NCI-H2029 treated with DMSO at 0.1 percent for 48 hours (cell line): ENCODE measurements around the gene CCDC66.
"Not testable (repeated sequence)": the region's sequence is repeated elsewhere in the genome, so short reads cannot be mapped to it uniquely, and the experiment has no call there.

Experiments used
- DNase-seq: peaks from one replicate; lab custom pipeline; 2025; lab: John Stamatoyannopoulos, UW

CCDC66 gene

GRCh38 chr3:56556908-56557830 is at the start of gene CCDC66:
Gene CCDC66 (plus strand): TSS chr3:56557175. CDS start chr3:56557243, 68 bp downstream.
- DNase-seq = peak; percentile 27

- DNase-seq = no peak
These were observed 37.3 kb upstream of the CCDC66 start for GRCh38 chr3:56519641-56520040.

GRCh38 chr3:56522374-56522773 is 34.6 kb upstream of the CCDC66 start:
- no peak for DNase-seq

GRCh38 chr3:56525291-56525690 is 31.7 kb upstream of the CCDC66 start:
- DNase-seq = no peak

GRCh38 chr3:56536735-56537134 is 20.2 kb upstream of the CCDC66 start:
- DNase-seq = no peak

- DNase-seq = no peak
These were observed 9.5 kb upstream of the CCDC66 start for GRCh38 chr3:56547486-56547885.

GRCh38 chr3:56557831-56558170 is 826 bp downstream of the CCDC66 start:
- DNase-seq = no peak

GRCh38 chr3:56573501-56573900 is 16.5 kb downstream of the CCDC66 start:
- DNase-seq = no peak

GRCh38 chr3:56581941-56582340 is 25.0 kb downstream of the CCDC66 start:
- not testable (repeated sequence) for DNase-seq

- not testable (repeated sequence) for DNase-seq
These were observed 27.3 kb downstream of the CCDC66 start for GRCh38 chr3:56584275-56584674.

GRCh38 chr3:56590814-56591213 is 33.8 kb downstream of the CCDC66 start:
- DNase-seq = no peak

GRCh38 chr3:56591262-56591661 is 34.3 kb downstream of the CCDC66 start:
- DNase-seq = no peak

GRCh38 chr3:56593455-56594158 is 36.6 kb downstream of the CCDC66 start:
- peak; percentile 10 for DNase-seq

GRCh38 chr3:56595975-56596840 is 39.2 kb downstream of the CCDC66 start:
- DNase-seq = no peak

GRCh38 chr3:56608479-56608878 is 51.5 kb downstream of the CCDC66 start:
- not testable (repeated sequence) for DNase-seq

- no peak for DNase-seq
These were observed 53.8 kb downstream of the CCDC66 start for GRCh38 chr3:56610669-56611335.

- DNase-seq = no peak
These were observed 54.4 kb downstream of the CCDC66 start for GRCh38 chr3:56611364-56611763.

- DNase-seq = no peak
These were observed 55.2 kb downstream of the CCDC66 start for GRCh38 chr3:56612146-56612545.

GRCh38 chr3:56613016-56613415 is 56.0 kb downstream of the CCDC66 start:
- DNase-seq = no peak

- no peak for DNase-seq
These were observed 59.6 kb downstream of the CCDC66 start for GRCh38 chr3:56616478-56617006.

- no peak for DNase-seq
These were observed 63.4 kb downstream of the CCDC66 start for GRCh38 chr3:56620371-56620770.
